Ureter (tissue), 1 donor: Measurements from ENCODE around the gene RHOB. TPM values are rescaled to one million over a fixed set of nuclear protein-coding genes. Genes with fewer than 3 reads are reported as not detected.
"Not testable (repeated sequence)": the region's sequence is repeated elsewhere in the genome, so short reads cannot be mapped to it uniquely, and the experiment has no call there.

Source experiments
- DNase-seq: peaks from one replicate; pipeline ENCODE4 v3.0.0-alpha.2; 2020; ENCODE audit warnings: low spot score
- total RNA-seq: library from RNA; stranded (reverse); gene quantifications from one replicate; pipeline ENCODE4 v1.2.4, GENCODE V29; 2023
- donor health status: DM: yes; HTN: yes; CAD: no.

The RHOB gene
- total RNA-seq, 1 donor from 2014 or later = 304 TPM

DNA sequence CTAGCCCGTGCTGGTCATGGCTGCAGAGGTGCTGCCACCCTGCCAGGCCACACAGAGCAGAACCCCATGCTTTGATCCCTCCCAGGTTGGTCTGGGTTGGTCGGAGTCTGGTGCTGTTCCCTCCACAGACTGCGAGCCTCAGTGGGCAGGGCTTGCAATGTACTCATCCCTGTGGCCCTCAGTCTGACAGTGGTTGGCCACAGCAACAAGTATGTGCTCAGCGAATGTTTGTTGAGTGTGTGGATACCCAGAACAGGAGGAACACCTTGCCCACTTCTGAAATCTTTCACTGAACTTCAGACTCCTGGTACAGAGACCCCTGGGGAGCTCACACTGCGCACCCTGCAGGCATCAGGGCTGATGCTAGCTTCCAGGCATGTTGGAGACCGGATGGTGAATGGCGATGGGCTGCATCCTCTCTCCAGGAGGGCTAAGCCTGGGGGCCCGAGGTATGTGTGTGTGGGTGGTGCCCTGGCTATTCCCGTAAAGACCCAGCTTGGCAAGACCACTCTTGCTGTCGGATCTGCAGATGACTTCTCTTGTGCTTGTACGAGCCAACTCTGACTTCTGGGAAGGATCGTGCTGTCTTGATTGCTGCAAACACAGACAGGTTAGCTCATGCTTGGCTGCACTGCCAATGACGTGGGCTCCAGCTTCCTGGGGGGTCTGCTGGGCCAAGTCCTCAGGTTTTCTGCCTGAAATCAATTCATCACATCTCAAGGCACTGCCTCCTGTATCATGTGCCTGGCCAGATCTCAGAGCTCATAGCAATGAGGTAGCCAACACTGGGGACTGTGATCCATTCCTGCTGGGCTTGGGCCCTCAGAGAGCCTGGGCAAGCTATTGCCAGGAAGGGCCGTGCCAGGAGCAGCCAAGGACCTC lies 43.7 kb downstream of the RHOB start:
- peak; percentile 75 for DNase-seq

DNA sequence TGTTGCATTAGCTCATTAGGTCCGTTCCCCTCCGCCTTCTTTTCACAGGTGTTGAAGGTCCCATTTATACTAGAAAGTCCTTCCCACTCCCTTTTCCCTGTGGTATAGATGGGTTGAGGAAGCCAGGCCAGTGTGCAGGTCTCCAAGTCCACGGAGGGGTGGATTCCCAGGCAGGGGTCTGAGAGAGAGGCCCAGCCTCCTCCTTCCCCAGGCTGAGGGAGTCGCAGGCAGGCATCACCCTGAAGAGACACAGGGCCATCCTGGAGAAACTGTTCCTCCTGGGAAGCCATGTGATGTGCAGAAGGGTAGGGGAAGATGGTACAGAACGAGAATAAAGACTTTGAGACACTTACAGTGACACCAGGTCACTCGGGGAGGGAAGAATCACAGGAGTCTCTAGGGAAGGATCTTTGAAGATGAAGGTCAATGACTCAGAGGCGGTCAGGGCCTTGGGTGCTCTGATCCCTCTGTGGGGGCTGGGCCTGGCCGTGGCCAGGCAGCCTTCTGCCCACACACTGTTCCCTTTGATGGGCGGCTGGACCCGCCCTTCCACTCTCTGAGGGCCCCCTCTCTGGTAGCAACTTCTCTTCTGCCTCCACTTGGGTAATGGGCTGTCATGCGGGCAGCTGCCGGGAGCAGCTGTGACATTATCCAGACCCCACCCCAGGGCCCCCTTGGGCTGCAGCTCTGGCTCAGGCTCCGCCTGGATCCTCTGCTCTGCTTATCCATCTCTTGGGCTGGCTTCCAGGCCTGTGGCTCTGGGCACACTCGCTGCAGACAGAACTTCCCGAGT lies 45.1 kb downstream of the RHOB start:
- no peak for DNase-seq

DNA sequence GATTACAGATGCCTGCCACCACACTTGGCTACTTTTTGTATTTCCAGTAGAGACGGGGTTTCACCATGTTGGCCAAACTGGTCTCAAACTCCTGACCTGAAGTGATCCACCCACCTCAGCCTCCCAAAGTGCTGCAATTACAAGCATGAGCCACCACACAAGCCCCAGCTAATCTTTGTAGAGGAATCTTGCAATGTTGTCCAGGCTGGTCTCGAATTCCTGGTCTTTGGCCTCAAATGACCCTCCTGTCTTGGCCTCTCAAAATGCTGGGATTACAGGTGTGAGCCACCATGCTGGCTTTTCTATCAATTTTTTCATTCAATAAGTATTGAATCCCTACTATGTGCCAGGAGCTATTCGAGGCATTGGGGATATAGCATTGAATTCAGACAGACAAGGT lies 46.2 kb downstream of the RHOB start:
- not testable (repeated sequence) for DNase-seq

DNA sequence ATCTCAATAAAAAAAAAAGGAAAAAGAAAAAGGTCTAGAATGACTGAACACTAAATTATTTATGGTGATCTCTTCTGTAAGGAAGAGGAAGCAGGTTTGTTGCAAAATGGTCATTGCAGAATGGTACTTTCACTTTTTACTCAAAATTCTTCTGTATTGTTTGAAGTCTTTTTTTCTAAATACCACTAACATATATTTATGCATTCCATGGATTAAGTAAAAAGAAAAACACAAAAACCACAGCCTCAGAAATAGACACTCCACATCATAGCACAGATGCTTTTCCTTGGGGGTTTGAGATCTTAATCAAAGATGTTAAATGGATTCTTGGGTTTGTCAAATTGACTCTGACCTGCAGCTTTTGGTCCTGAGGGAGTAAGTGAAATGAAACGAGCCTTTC lies 47.4 kb downstream of the RHOB start:
- no peak for DNase-seq

DNA sequence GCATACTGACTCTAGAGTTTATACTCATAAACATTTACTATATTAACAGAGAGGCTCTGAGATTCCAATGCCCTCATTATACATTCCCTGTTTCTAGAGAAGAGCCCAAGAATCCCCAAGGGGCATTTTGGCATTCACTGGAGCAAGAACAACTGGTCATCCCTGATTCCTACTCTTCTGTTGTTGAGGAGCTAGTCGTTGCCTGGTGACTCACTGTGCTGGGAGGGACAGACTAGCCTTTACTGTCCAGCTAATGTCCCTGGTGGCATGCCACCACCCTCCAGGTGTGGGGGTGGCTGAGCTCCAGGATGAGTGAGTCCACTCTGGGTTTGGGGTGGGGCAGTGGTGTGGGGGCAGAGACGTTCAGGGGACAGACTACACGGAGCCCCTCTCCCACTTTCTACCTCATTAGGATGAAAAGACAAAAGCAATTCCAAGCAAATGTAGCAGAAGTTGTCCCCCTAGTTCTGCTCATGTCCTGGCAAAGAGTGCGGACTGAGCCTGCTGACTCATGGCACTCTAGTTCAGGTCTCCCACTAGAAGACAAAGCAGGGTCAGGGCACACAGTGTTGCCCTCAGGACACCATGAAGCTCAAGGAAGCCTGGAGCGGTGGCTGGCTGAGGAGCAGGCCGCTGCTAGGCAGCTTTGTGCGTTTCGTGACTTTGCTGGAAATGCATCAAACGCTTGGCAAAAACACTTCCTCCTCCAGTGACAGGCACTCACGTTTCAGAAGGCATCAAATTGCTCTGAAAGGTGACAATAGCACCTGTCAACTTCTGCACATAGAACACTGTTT lies 49.4 kb downstream of the RHOB start:
- no peak for DNase-seq

DNA sequence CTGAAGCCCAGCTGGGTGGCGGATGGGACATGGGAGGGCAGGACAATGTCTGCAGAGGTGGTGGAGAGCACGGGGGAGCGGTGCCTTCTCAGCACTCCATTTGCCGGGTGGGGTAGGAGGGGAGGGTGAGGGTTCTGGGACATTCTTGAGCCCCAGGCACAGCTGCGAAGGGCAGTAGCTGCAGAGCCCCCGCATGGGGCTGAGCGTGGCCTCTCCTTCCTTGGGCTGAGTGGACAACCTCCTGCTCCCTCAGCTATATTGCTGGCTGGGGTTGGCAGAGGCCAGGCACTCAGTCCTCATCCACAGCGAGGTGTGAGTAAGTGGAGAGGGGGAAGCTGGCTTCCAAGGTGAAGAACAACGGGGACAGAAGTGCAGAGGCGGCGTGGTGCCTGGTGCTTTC lies 50.1 kb downstream of the RHOB start:
- DNase-seq = no peak

Other genes starting within 250 kb of the RHOB start
- 480 TPM for gene SDC1, start 221.9 kb upstream of the RHOB start, total RNA-seq
- 123 TPM for gene PUM2, start 96.2 kb upstream of the RHOB start, total RNA-seq
- gene HS1BP3, start 204.0 kb downstream of the RHOB start, total RNA-seq = 37.9 TPM
- 11.0 TPM for gene GDF7, start 220.1 kb downstream of the RHOB start, total RNA-seq